Measurements from ENCODE around the gene CAMK2B.

Gene CAMK2B

DNA sequence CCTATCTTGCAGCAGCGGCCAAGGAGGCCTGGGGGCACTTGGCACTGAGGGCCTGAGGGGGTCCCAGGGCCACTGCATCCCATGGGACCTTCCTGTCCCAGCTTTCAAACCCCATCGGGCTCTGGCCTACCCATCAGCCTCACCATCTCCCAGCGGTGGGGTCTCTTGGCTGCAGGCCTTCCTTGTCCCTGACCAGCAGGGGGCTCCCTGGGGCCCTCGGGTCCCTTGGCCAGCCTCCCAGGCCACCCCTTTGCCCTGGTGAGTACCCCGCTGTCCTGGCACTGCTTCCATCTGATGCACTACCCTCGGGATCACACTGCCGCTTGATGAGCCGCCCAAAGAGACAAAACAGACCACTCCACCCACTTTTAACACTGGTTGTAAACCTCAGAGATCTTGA is 81.1 kb downstream of the CAMK2B start:
- no peaks in the 10 kb centered on the region for H3K36me3 ChIP-seq (ENCODE audit: control insufficient read depth in 4 of 4, insufficient read depth in 4 of 4, low read length in 3 of 4)
- WGBS (ENCODE audit: insufficient coverage), result 57% methylated on average over 8 of the region's 8 CpGs
- no peaks in the 10 kb centered on the region for H3K27me3 ChIP-seq (replicated peaks in 2 of 5; ENCODE audit: control insufficient read depth in 4 of 5, insufficient read depth in 5 of 5, low read length in 4 of 5)
- ChIA-PET POLR2A (no interaction called here), CTCF (interaction anchor here (1.1 kb wide), 1 partner anchor 45 kb away, joined by 3 read pairs; no protein-coding TSS in a partner anchor)
- no peaks in the 10 kb centered on the region for H3K9me3 ChIP-seq (ENCODE audit: control extremely low read depth in 1 of 5, control insufficient read depth in 4 of 5, insufficient read depth in 2 of 5, low read depth in 1 of 5, low read length in 4 of 5)
- no peak overlapping the region for H3K27ac ChIP-seq (ENCODE audit: insufficient read depth in 1 of 2, low read depth in 1 of 2, low read length in 2 of 2, poor library complexity in 1 of 2, severe bottlenecking in 2 of 2)
- H3K4me3 ChIP-seq (ENCODE audit: control insufficient read depth in 1 of 7, extremely low read depth in 1 of 7, insufficient read depth in 4 of 7, low read depth in 2 of 7, low read length in 6 of 7), result no peak overlapping the region
- DNase-seq, result peak; percentile 24 to 52 (median 40)
- peaks cover 0 to 4% (median 1%) of the 10 kb centered on the region in 4 experiments for H3K4me1 ChIP-seq (ENCODE audit: control extremely low read depth in 1 of 4, control insufficient read depth in 4 of 4, insufficient read depth in 4 of 4, low read length in 3 of 4)

- CTCF ChIA-PET, result interaction anchor here (0.9 to 2.7 kb wide), 12 partner anchors 7 to 323 kb away, joined by 3 to 13 read pairs (median 5); partner anchors contain the start of gene NUDCD3
- Histone ChIP-seq H3K36me3 (ENCODE audit: control insufficient read depth in 4 of 4, insufficient read depth in 4 of 4, low read length in 3 of 4) (no peaks in the 10 kb centered on the region), H3K4me1 (ENCODE audit: control extremely low read depth in 1 of 4, control insufficient read depth in 4 of 4, insufficient read depth in 4 of 4, low read length in 3 of 4) (peaks cover 0 to 4% (median 1%) of the 10 kb centered on the region in 4 experiments), H3K9me3 (ENCODE audit: control extremely low read depth in 1 of 5, control insufficient read depth in 4 of 5, insufficient read depth in 2 of 5, low read depth in 1 of 5, low read length in 4 of 5) (no peaks in the 10 kb centered on the region), H3K4me3 (ENCODE audit: control insufficient read depth in 1 of 7, extremely low read depth in 1 of 7, insufficient read depth in 4 of 7, low read depth in 2 of 7, low read length in 6 of 7) (no peak overlapping the region), H3K27me3 (replicated peaks in 2 of 5; ENCODE audit: control insufficient read depth in 4 of 5, insufficient read depth in 5 of 5, low read length in 4 of 5) (no peaks in the 10 kb centered on the region), H3K27ac (ENCODE audit: insufficient read depth in 1 of 2, low read depth in 1 of 2, low read length in 2 of 2, poor library complexity in 1 of 2, severe bottlenecking in 2 of 2) (no peak overlapping the region)
- no peak for DNase-seq
- WGBS (ENCODE audit: insufficient coverage), result 99% methylated on average over 6 of the region's 10 CpGs
- POLR2A ChIA-PET, result no interaction called here
These were observed 83.3 kb downstream of the CAMK2B start for GRCh38 chr7:44242091-44242490.

DNA sequence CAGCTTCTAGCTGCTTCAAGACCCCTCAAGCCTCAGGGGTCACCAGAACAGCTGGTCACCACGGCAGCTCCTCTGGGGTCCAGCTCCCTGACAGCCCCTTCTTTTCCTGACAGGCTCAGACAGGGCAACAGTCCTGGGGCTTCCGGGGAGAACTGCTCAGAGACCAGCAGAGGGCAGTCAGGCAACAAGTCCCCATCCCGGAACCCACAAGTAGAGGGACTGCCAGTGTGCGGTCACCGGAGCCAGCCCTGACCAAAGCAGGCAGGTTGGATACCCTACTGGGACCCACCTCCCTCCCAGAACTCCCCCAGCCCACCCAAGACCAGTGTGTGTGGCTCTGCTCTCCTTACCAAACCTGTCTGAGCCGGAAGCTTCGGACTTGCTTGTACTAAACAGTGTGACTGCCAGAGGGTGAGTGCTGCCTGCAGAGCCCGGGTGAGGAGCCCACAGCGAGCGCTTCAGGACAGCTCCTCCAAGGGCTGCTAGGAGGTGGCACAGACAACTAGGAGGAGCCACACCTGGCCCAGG is 84.3 kb downstream of the CAMK2B start:
- Histone ChIP-seq H3K36me3 (ENCODE audit: control insufficient read depth in 4 of 4, insufficient read depth in 4 of 4, low read length in 3 of 4) (no peaks in the 10 kb centered on the region), H3K4me1 (ENCODE audit: control extremely low read depth in 1 of 4, control insufficient read depth in 4 of 4, insufficient read depth in 4 of 4, low read length in 3 of 4) (peaks cover 0 to 4% (median 1%) of the 10 kb centered on the region in 4 experiments), H3K27ac (ENCODE audit: insufficient read depth in 1 of 2, low read depth in 1 of 2, low read length in 2 of 2, poor library complexity in 1 of 2, severe bottlenecking in 2 of 2) (no peak overlapping the region), H3K4me3 (ENCODE audit: control insufficient read depth in 1 of 7, extremely low read depth in 1 of 7, insufficient read depth in 4 of 7, low read depth in 2 of 7, low read length in 6 of 7) (peak overlapping the region in 2 of 7 experiments; percentile 40 to 61), H3K27me3 (replicated peaks in 2 of 5; ENCODE audit: control insufficient read depth in 4 of 5, insufficient read depth in 5 of 5, low read length in 4 of 5) (no peaks in the 10 kb centered on the region), H3K9me3 (ENCODE audit: control extremely low read depth in 1 of 5, control insufficient read depth in 4 of 5, insufficient read depth in 2 of 5, low read depth in 1 of 5, low read length in 4 of 5) (no peaks in the 10 kb centered on the region)
- CTCF ChIA-PET, result interaction anchor here (0.6 to 2.7 kb wide), 23 partner anchors 10 to 324 kb away, joined by 3 to 13 read pairs (median 4); partner anchors contain the start of genes NUDCD3 and YKT6
- WGBS (ENCODE audit: insufficient coverage), result 35% methylated on average over 10 of the region's 10 CpGs
- peak; percentile 67 to 78 (median 75) for DNase-seq
- POLR2A ChIA-PET, result no interaction called here

DNA sequence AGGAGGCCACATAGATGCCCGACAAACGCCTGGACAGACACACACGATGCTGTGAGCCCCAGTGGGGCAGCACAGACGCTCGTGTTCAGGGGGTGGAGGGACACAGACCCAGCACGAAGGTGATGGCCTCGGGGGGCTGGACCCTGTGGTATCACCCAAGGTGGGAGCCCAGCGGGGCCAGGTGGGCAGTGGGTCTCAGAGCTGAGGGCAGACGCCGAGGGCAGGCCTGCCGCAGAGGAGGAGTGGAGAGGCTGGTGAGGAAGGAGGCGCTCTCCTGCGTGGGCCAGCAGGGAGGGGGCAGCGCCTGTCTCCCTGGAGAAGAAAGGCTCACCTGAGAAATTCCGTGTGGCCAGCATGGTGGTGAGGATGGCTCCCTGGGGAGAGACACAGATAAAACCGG is 85.0 kb downstream of the CAMK2B start:
- Histone ChIP-seq H3K27ac (ENCODE audit: insufficient read depth in 1 of 2, low read depth in 1 of 2, low read length in 2 of 2, poor library complexity in 1 of 2, severe bottlenecking in 2 of 2) (no peak overlapping the region), H3K4me3 (ENCODE audit: control insufficient read depth in 1 of 7, extremely low read depth in 1 of 7, insufficient read depth in 4 of 7, low read depth in 2 of 7, low read length in 6 of 7) (no peak overlapping the region), H3K36me3 (ENCODE audit: control insufficient read depth in 4 of 4, insufficient read depth in 4 of 4, low read length in 3 of 4) (no peaks in the 10 kb centered on the region), H3K4me1 (ENCODE audit: control extremely low read depth in 1 of 4, control insufficient read depth in 4 of 4, insufficient read depth in 4 of 4, low read length in 3 of 4) (peaks cover 0 to 4% (median 1%) of the 10 kb centered on the region in 4 experiments), H3K27me3 (replicated peaks in 2 of 5; ENCODE audit: control insufficient read depth in 4 of 5, insufficient read depth in 5 of 5, low read length in 4 of 5) (no peaks in the 10 kb centered on the region), H3K9me3 (ENCODE audit: control extremely low read depth in 1 of 5, control insufficient read depth in 4 of 5, insufficient read depth in 2 of 5, low read depth in 1 of 5, low read length in 4 of 5) (no peaks in the 10 kb centered on the region)
- ChIA-PET CTCF (interaction anchor here (0.7 to 2.7 kb wide), 18 partner anchors 9 to 325 kb away, joined by 3 to 13 read pairs (median 4); partner anchors contain the start of genes NUDCD3 and YKT6), POLR2A (no interaction called here)
- no peak for DNase-seq
- 91% methylated on average over 11 of the region's 16 CpGs for WGBS (ENCODE audit: insufficient coverage)

DNA sequence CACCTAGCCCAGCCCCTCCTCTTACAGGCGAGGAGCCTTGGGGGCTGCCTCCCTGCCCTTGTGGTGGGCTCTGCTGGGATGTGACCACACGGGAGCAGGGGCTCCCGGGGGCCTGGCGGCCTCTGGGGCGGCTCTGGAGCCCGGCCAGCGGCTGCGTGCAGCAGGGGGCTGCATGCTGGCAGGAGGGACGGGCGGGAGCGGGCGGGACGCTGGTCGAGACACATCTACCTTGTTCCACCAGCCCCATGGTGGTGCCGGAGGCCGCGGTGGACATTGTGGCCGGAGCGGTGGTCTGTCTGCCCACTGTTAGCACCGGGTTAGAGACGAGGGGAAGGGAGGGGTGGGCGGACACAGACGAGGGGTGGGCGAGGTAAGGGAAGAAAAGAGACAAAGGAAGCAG is 86.0 kb downstream of the CAMK2B start:
- ChIA-PET POLR2A (no interaction called here), CTCF (no interaction called here)
- Histone ChIP-seq H3K36me3 (ENCODE audit: control insufficient read depth in 4 of 4, insufficient read depth in 4 of 4, low read length in 3 of 4) (no peaks in the 10 kb centered on the region), H3K27ac (ENCODE audit: insufficient read depth in 1 of 2, low read depth in 1 of 2, low read length in 2 of 2, poor library complexity in 1 of 2, severe bottlenecking in 2 of 2) (no peak overlapping the region), H3K4me3 (ENCODE audit: control insufficient read depth in 1 of 7, extremely low read depth in 1 of 7, insufficient read depth in 4 of 7, low read depth in 2 of 7, low read length in 6 of 7) (no peak overlapping the region), H3K27me3 (replicated peaks in 2 of 5; ENCODE audit: control insufficient read depth in 4 of 5, insufficient read depth in 5 of 5, low read length in 4 of 5) (no peaks in the 10 kb centered on the region), H3K9me3 (ENCODE audit: control extremely low read depth in 1 of 5, control insufficient read depth in 4 of 5, insufficient read depth in 2 of 5, low read depth in 1 of 5, low read length in 4 of 5) (no peaks in the 10 kb centered on the region), H3K4me1 (ENCODE audit: control extremely low read depth in 1 of 4, control insufficient read depth in 4 of 4, insufficient read depth in 4 of 4, low read length in 3 of 4) (peaks cover 0 to 4% (median 1%) of the 10 kb centered on the region in 4 experiments)
- WGBS (ENCODE audit: insufficient coverage), result 90% methylated on average over 19 of the region's 24 CpGs
- no peak for DNase-seq

GRCh38 chr7:44238116-44238695 is 87.2 kb downstream of the CAMK2B start:
- ChIA-PET CTCF (interaction anchor here (1.0 kb wide), 1 partner anchor 31 kb away, joined by 3 read pairs; no protein-coding TSS in a partner anchor), POLR2A (no interaction called here)
- Histone ChIP-seq H3K9me3 (ENCODE audit: control extremely low read depth in 1 of 5, control insufficient read depth in 4 of 5, insufficient read depth in 2 of 5, low read depth in 1 of 5, low read length in 4 of 5) (no peaks in the 10 kb centered on the region), H3K4me3 (ENCODE audit: control insufficient read depth in 1 of 7, extremely low read depth in 1 of 7, insufficient read depth in 4 of 7, low read depth in 2 of 7, low read length in 6 of 7) (no peak overlapping the region), H3K27me3 (replicated peaks in 2 of 5; ENCODE audit: control insufficient read depth in 4 of 5, insufficient read depth in 5 of 5, low read length in 4 of 5) (no peaks in the 10 kb centered on the region), H3K27ac (ENCODE audit: insufficient read depth in 1 of 2, low read depth in 1 of 2, low read length in 2 of 2, poor library complexity in 1 of 2, severe bottlenecking in 2 of 2) (no peak overlapping the region), H3K4me1 (ENCODE audit: control extremely low read depth in 1 of 4, control insufficient read depth in 4 of 4, insufficient read depth in 4 of 4, low read length in 3 of 4) (peaks cover 0 to 4% (median 1%) of the 10 kb centered on the region in 4 experiments), H3K36me3 (ENCODE audit: control insufficient read depth in 4 of 4, insufficient read depth in 4 of 4, low read length in 3 of 4) (no peaks in the 10 kb centered on the region)
- 95% methylated on average over 9 of the region's 17 CpGs for WGBS (ENCODE audit: insufficient coverage)
- no peak for DNase-seq

DNA sequence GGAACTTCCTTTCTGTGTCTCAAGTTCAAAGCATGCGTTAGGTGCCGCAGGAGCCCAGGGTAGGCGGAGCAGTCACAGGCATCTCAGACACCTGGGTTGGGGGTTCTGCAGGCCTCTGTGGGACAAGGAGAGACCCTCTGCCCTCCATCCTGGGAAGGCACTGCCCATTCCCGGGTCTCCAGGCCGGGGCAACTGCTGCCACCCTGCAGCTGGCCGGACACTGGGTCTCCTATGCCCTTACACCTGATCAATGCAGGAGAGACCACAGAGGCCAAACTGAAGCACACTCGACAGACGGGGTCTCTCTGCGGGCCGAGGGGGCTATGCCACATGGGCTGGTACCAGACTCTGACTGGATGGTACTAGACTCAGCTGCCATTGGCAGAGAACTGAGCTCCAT is 87.7 kb downstream of the CAMK2B start:
- Histone ChIP-seq H3K36me3 (ENCODE audit: control insufficient read depth in 4 of 4, insufficient read depth in 4 of 4, low read length in 3 of 4) (no peaks in the 10 kb centered on the region), H3K4me3 (ENCODE audit: control insufficient read depth in 1 of 7, extremely low read depth in 1 of 7, insufficient read depth in 4 of 7, low read depth in 2 of 7, low read length in 6 of 7) (no peak overlapping the region), H3K9me3 (ENCODE audit: control extremely low read depth in 1 of 5, control insufficient read depth in 4 of 5, insufficient read depth in 2 of 5, low read depth in 1 of 5, low read length in 4 of 5) (no peaks in the 10 kb centered on the region), H3K27me3 (replicated peaks in 2 of 5; ENCODE audit: control insufficient read depth in 4 of 5, insufficient read depth in 5 of 5, low read length in 4 of 5) (no peaks in the 10 kb centered on the region), H3K27ac (ENCODE audit: insufficient read depth in 1 of 2, low read depth in 1 of 2, low read length in 2 of 2, poor library complexity in 1 of 2, severe bottlenecking in 2 of 2) (no peak overlapping the region), H3K4me1 (ENCODE audit: control extremely low read depth in 1 of 4, control insufficient read depth in 4 of 4, insufficient read depth in 4 of 4, low read length in 3 of 4) (peaks cover 0 to 4% (median 1%) of the 10 kb centered on the region in 4 experiments)
- POLR2A ChIA-PET, result no interaction called here
- 87% methylated on average over 6 of the region's 10 CpGs for WGBS (ENCODE audit: insufficient coverage)
- no peak for DNase-seq
- CTCF ChIA-PET, result no interaction called here
